Myocyte (in vitro differentiated cells): Measurements from ENCODE around the gene CFAP90. TPM values are rescaled to one million over a fixed set of nuclear protein-coding genes. Genes with fewer than 3 reads are reported as not detected.
A peak's percentile ranks its signal among the peaks of the same experiment; 100 is the strongest.

Experiments used
- DNase-seq: peaks from one replicate; pipeline ENCODE4 v3.0.0-alpha.2; 2012; ENCODE audit warnings: low read depth
- polyA plus RNA-seq: library from polyadenylated mRNA; unstranded; fragments of >200 nt; gene quantifications from one replicate; pipeline ENCODE4 v1.2.1, GENCODE V29; 2012; ENCODE audit warnings: missing spikeins
- total RNA-seq: library from RNA; depleted of rRNA; stranded (reverse); fragments of >200 nt; gene quantifications from 2 replicates; pipeline ENCODE4 v1.2.3, GENCODE V29; 2014

Gene CFAP90
- not detected in 2 replicates for total RNA-seq
- polyA plus RNA-seq, result not detected

- no peak for DNase-seq
Measured at GRCh38 chr5:7850395-7851239, at the start of gene CFAP90. TSS of gene CFAP90 (minus strand) at chr5:7851133. CDS start at chr5:7851021, 112 bp downstream.

- peak; percentile 52 for DNase-seq
Measured at GRCh38 chr5:7897014-7897600, 46.2 kb upstream of the CFAP90 start.

GRCh38 chr5:7894860-7895259 lies 43.9 kb upstream of the CFAP90 start:
- no peak for DNase-seq

- no peak for DNase-seq
Measured at GRCh38 chr5:7894439-7894838, 43.5 kb upstream of the CFAP90 start.

GRCh38 chr5:7888901-7889300 lies 38.0 kb upstream of the CFAP90 start:
- no peak for DNase-seq

- peak; percentile 54 for DNase-seq
Measured at GRCh38 chr5:7886849-7887475, 36.0 kb upstream of the CFAP90 start.

GRCh38 chr5:7884491-7885267 lies 33.7 kb upstream of the CFAP90 start:
- no peak for DNase-seq

- no peak for DNase-seq
Measured at GRCh38 chr5:7882926-7883325, 32.0 kb upstream of the CFAP90 start.

GRCh38 chr5:7881816-7882215 lies 30.9 kb upstream of the CFAP90 start:
- DNase-seq, result no peak

- DNase-seq, result no peak
Measured at GRCh38 chr5:7881091-7881490, 30.2 kb upstream of the CFAP90 start.

GRCh38 chr5:7878381-7878873 lies 27.5 kb upstream of the CFAP90 start:
- DNase-seq, result peak; percentile 30

- no peak for DNase-seq
Measured at GRCh38 chr5:7877851-7878250, 26.9 kb upstream of the CFAP90 start.

- DNase-seq, result peak; percentile 54
Measured at GRCh38 chr5:7876867-7877266, 25.9 kb upstream of the CFAP90 start.

GRCh38 chr5:7875151-7875550 lies 24.2 kb upstream of the CFAP90 start:
- no peak for DNase-seq

GRCh38 chr5:7874639-7875038 lies 23.7 kb upstream of the CFAP90 start:
- DNase-seq, result no peak

GRCh38 chr5:7873216-7873615 lies 22.3 kb upstream of the CFAP90 start:
- DNase-seq, result no peak

GRCh38 chr5:7872517-7873130 lies 21.7 kb upstream of the CFAP90 start:
- DNase-seq, result no peak

GRCh38 chr5:7871653-7872052 lies 20.7 kb upstream of the CFAP90 start:
- DNase-seq, result peak; percentile 44

GRCh38 chr5:7869474-7870136 lies 18.7 kb upstream of the CFAP90 start:
- DNase-seq, result no peak

GRCh38 chr5:7868773-7869473 lies 18.0 kb upstream of the CFAP90 start, which contains the start of the genes FASTKD3 and MTRR:
TSS of gene FASTKD3 (minus strand) at chr5:7869031. CDS start at chr5:7868083, 948 bp downstream.
TSS of gene MTRR (plus strand) at chr5:7869148. CDS start at chr5:7870795, 1,647 bp downstream.
- peak; percentile 96 for DNase-seq
